ENCODE measurements around the gene IWS1. TPM values are rescaled to one million over a fixed set of nuclear protein-coding genes. Genes with fewer than 3 reads are reported as not detected.

The IWS1 gene
- total RNA-seq, 1 donor from 2014 or later, result 49.3 TPM

GRCh38 chr2:127451981-127452380 is 74.3 kb downstream of the IWS1 start:
- Mint-ChIP-seq H3K4me1 (no peaks in the 10 kb centered on the region), H3K27ac (no peak overlapping the region), H3K36me3 (ENCODE audit: low read depth) (peaks cover 2% of the 10 kb centered on the region), H3K27me3 (no peaks in the 10 kb centered on the region), H3K9me3 (no peaks in the 10 kb centered on the region), H3K4me3 (no peak overlapping the region)
- CTCF ChIA-PET, result no interaction called here
- DNase-seq (no peak), ATAC-seq (ENCODE audit: low read depth) (no peak)
- POLR2A ChIA-PET, result no interaction called here
- no peak for TF ChIP-seq CTCF (IDR thresholded peaks at IDR 0.05)
- intact Hi-C loops (cut with micrococcal nuclease), result no loop called here

- no peaks in the 10 kb centered on the region for H3K27me3 Mint-ChIP-seq
- H3K27ac Mint-ChIP-seq, result no peak overlapping the region
- ChIA-PET CTCF (no interaction called here), POLR2A (no interaction called here)
- H3K36me3 Mint-ChIP-seq (ENCODE audit: low read depth), result no peaks in the 10 kb centered on the region
- ATAC-seq (ENCODE audit: low read depth), result no peak
- no peak for TF ChIP-seq CTCF (IDR thresholded peaks at IDR 0.05)
- peaks cover 4% of the 10 kb centered on the region for H3K9me3 Mint-ChIP-seq
- no peaks in the 10 kb centered on the region for H3K4me1 Mint-ChIP-seq
- intact Hi-C loops (cut with micrococcal nuclease), result no loop called here
- DNase-seq, result no peak
- no peak overlapping the region for H3K4me3 Mint-ChIP-seq
Observed at GRCh38 chr2:127449898-127450297, 76.4 kb downstream of the IWS1 start.

DNA sequence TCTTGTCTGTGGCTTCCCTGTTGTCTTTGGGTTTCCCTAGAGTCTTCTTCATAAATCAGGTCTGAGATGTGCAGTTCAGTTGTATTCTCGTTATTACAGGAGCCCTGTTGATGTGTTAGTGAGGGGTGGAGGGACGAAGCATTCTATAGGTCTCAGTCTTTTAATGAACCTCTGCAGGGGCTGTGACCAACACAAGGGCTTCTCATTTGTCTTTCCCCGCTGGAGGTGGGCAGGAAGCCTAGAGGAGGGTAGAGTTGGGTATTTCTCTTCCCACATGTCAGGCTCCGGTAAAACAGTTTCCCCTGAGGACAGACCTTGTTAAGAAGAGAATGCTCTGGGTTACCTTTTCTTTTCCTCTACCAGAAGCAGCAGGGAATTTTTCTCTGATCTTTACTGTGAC is 76.9 kb downstream of the IWS1 start:
- no peak for ATAC-seq (ENCODE audit: low read depth)
- Mint-ChIP-seq H3K4me1 (no peaks in the 10 kb centered on the region), H3K27me3 (no peaks in the 10 kb centered on the region), H3K36me3 (ENCODE audit: low read depth) (no peaks in the 10 kb centered on the region), H3K4me3 (no peak overlapping the region), H3K9me3 (peaks cover 4% of the 10 kb centered on the region), H3K27ac (no peak overlapping the region)
- ChIA-PET CTCF (no interaction called here), POLR2A (interaction anchor here (0.7 kb wide), 1 partner anchor 25 kb away, joined by 3 read pairs; no protein-coding TSS in a partner anchor)
- intact Hi-C loops (cut with micrococcal nuclease), result no loop called here
- no peak for TF ChIP-seq CTCF (IDR thresholded peaks at IDR 0.05)
- DNase-seq, result no peak

DNA sequence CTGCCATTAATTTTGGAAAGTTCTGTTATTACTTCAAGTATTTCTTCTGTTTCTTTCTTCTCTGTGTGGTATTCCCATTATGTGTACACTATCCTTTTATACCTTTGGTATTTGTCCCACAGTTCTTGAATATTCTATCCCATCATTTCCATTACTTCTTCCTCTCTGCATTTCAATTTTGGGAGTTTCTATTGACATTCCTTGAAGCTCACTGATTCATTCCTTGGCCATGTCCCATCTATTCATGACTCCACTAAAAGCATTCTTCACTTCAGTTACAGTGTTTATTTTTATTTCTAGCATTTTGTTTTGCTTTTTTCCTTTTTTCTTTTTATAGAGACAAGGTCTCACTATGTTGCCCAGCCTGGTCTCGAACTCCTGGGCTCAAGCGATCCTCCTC is 77.8 kb downstream of the IWS1 start:
- peaks cover 4% of the 10 kb centered on the region for H3K9me3 Mint-ChIP-seq
- H3K27ac Mint-ChIP-seq, result no peak overlapping the region
- ATAC-seq (ENCODE audit: low read depth) (no peak), DNase-seq (no peak)
- intact Hi-C loops (cut with micrococcal nuclease), result no loop called here
- POLR2A ChIA-PET, result no interaction called here
- no peaks in the 10 kb centered on the region for H3K36me3 Mint-ChIP-seq (ENCODE audit: low read depth)
- H3K27me3 Mint-ChIP-seq, result no peaks in the 10 kb centered on the region
- CTCF ChIA-PET, result no interaction called here
- no peak for TF ChIP-seq CTCF (IDR thresholded peaks at IDR 0.05)
- H3K4me3 Mint-ChIP-seq, result no peak overlapping the region
- H3K4me1 Mint-ChIP-seq, result no peaks in the 10 kb centered on the region

DNA sequence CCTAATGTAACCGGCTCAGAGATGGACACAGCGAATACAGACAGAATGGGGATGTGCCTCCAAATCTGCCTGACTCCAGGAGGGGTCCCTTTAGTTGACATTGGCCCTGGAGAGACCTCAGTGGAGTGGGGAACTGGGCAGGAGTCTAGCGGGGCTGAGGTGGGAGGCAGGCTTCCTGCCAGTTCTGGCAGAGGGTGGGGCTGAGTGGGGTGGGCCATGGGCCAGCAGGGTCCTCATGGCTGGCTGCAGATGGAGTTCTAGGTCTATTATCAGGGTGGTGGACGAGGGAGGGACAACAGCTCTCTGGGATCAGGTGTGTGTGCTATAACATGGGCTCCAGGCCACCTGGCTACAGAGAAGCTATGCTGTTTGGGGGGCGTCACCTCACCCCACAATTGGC is 86.9 kb downstream of the IWS1 start:
- intact Hi-C loops (cut with micrococcal nuclease), result no loop called here
- DNase-seq, result no peak
- ATAC-seq (ENCODE audit: low read depth), result no peak
- CTCF ChIA-PET, result no interaction called here
- Mint-ChIP-seq H3K4me3 (no peak overlapping the region), H3K27ac (no peak overlapping the region), H3K4me1 (no peaks in the 10 kb centered on the region), H3K27me3 (no peaks in the 10 kb centered on the region), H3K9me3 (peaks cover 4% of the 10 kb centered on the region), H3K36me3 (ENCODE audit: low read depth) (no peaks in the 10 kb centered on the region)
- POLR2A ChIA-PET, result no interaction called here
- TF ChIP-seq CTCF (IDR thresholded peaks at IDR 0.05), result no peak
